ENCODE data around the gene SLC25A42.

The SLC25A42 gene

GRCh38 chr19:19050731-19051130 lies 13.1 kb upstream of the SLC25A42 start:
- in situ Hi-C loops (cut with MboI; ENCODE audit: low sequenced_read_pairs) = no loop called here

GRCh38 chr19:19051478-19052213 lies 12.1 kb upstream of the SLC25A42 start:
- in situ Hi-C loops (cut with MboI; ENCODE audit: low sequenced_read_pairs) = no loop called here

DNA sequence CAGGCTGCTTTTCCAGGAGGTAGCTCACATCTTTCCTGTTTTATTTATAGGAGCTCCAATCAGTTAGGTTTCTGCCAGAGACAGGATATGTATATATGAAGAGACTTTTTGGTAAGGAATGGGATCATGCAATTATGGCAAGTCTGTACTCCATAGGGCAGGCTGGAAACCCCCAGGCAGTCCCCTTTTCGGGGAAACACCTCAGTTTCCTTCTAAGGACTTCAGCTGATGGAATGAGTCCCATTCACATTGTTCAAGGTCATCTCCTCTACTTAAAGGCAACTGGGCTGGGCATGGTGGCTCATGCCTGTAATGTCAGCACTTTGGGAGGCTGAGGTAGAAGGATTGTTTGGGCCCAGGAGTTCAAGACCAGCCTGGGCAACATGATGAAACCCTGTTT lies 10.9 kb upstream of the SLC25A42 start:
- in situ Hi-C loops (cut with MboI; ENCODE audit: low sequenced_read_pairs) = no loop called here

- in situ Hi-C loops (cut with MboI; ENCODE audit: low sequenced_read_pairs) = no loop called here
These were observed 10.1 kb upstream of the SLC25A42 start for GRCh38 chr19:19053508-19054314.

DNA sequence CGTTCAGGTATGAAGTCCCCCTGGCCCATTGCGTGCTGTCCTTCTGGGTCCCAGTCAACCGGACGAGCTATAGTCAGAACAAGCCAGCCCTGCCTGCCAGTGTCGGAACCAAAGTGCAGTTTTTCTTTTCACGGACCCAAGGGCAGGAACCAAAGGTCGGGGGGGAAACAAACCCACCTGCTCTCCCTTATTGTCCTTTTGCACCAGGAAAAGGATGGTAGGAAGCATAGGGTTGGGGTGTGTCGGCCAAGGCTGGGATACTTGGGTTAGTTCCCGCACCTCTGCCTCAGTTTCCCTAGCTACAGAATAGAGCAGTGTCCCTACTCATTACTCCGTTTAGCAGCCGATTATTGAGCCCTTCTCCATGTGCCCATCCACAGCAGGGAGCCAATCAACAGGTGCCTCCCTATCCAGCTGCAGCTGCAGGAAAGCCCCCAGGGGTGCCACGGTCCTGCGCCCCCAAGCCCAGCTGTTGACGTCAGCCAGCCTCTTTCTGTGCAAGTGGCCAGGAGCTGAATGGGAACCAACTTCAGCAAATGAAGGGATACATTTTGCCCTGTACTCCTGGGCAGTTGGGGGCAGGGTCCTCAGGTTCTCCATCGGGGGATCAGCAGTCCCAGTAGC lies 9.4 kb upstream of the SLC25A42 start:
- in situ Hi-C loops (cut with MboI; ENCODE audit: low sequenced_read_pairs) = no loop called here

DNA sequence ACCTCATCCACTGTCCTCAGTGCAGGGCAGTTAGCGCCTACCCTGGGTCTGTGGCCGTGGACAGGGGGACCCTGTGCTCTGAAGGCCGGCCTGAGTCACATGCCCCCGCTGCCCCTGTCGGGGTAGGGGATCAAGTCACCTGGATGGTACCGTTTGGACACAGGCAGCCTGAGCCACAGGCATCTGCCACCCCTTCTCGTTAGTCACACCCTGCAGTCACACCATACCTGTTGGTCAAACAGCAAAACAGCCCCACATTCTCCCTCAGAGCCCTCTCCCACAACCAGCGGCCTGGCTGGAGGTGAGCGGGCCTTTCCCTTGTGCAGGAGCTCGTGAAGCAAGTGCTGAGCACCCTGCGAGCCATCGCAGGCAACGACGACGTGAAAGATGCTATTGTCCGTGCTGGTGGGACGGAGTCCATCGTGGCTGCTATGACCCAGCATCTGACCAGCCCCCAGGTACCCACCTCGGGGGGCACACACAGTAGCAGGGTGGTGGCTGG lies 8.8 kb upstream of the SLC25A42 start:
- in situ Hi-C loops (cut with MboI; ENCODE audit: low sequenced_read_pairs) = no loop called here

DNA sequence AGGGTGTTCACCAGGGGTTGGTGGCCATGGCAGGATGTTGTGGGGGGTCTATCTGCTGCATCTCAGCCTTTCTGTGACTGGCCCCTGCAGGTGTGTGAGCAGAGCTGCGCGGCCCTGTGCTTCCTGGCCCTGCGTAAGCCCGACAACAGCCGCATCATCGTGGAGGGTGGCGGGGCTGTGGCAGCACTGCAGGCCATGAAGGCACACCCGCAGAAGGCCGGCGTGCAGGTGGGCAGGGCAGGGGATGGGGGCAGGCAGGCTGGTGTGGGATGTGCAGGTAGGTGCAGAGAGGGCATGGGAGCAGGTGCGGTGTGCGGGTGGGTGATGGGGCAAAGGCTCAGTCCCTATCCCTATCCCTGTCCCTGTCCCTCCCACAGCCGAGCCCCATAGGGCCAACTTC lies 8.1 kb upstream of the SLC25A42 start:
- in situ Hi-C loops (cut with MboI; ENCODE audit: low sequenced_read_pairs) = no loop called here

DNA sequence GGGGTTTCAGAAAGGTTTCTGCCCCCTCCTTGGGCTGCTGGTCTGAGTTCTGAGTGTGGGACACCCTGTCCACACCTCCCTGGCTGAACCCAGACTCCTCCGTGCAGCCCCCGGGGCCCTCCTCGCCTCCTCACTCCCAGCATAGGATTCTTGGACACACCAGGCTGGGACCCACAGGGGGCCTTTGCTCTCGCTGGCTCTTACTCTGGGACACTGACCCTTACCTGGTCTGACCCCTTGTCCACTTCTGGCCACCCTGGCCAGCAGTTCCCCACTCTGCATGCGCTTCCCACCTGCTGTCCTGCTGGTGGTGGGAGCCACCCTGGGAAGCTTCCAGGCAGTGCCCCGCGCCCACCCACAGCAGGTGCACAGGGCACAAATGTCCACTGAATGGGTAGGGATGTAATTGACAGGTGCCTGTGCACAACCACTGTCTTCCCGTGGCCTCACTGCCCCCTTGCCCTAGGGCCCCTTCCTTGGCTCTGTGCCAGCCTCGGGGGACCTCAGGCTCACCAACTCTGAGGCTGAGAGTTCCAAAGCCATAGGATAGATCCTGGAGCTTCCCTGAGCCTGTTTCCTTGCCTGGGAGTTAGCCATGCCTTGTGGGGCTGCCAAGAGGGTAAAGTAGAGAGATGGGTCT lies 7.0 kb upstream of the SLC25A42 start:
- in situ Hi-C loops (cut with MboI; ENCODE audit: low sequenced_read_pairs) = no loop called here

GRCh38 chr19:19057317-19057716 lies 6.5 kb upstream of the SLC25A42 start:
- in situ Hi-C loops (cut with MboI; ENCODE audit: low sequenced_read_pairs) = no loop called here

DNA sequence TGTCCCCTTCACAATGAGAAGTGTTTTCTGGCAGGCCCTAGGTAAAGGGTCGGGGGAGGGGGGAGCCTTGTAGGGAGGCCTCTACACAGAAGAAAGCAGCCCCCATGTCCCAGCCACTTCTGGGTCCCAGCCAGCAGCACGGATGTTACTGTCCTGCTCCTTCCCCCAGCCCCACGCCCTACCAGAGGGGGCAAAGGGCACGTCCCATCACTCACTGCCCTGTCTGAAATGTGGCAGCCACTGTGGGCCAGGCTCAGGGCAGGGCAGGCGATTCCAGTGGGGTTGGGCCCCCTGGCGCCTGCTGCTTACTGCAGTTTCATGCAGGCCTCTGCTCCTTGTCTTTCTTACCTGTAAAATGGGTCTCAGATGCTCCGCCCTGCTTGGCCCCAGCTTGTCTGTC lies 6.1 kb upstream of the SLC25A42 start:
- in situ Hi-C loops (cut with MboI; ENCODE audit: low sequenced_read_pairs) = no loop called here

GRCh38 chr19:19059018-19059836 lies 4.6 kb upstream of the SLC25A42 start:
- in situ Hi-C loops (cut with MboI; ENCODE audit: low sequenced_read_pairs) = no loop called here

GRCh38 chr19:19059837-19060611 lies 3.8 kb upstream of the SLC25A42 start:
- in situ Hi-C loops (cut with MboI; ENCODE audit: low sequenced_read_pairs) = no loop called here

GRCh38 chr19:19061506-19061905 lies 2.3 kb upstream of the SLC25A42 start:
- in situ Hi-C loops (cut with MboI; ENCODE audit: low sequenced_read_pairs) = no loop called here

DNA sequence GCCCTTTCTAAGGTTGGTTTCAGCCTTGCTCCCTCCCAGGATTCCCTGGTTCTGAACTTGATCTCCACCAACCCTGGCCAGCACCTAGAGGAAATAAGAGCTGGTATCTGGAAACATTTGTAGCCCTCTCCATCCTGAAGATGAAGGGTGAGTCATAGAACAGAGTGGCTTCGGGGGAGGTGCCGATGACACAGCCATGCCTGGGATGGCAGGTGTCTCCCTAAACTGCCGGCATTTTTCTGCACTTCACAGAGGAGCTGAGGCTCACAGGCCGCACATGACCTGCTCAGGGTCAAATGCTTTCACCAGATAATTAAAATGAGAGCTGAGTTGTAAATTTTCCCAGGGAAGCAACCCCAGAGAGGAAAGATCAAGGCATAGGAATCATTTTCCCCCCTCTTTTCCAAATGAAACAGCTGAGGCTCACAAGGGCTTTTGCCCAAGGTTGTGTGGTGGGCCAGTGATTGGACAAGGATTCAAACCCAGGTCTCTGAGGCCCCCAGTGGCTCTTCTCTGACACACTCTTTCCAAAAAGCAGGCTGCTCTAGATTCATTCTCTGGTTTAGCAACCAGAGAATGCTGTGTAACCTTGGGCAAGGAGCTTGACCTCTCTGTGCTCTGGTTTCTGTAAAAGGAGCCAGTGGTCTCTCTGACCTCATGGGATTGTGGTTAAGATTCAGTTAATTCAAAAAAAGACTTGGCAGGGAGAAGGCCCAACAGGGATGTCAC lies 1.2 kb upstream of the SLC25A42 start:
- in situ Hi-C loops (cut with MboI; ENCODE audit: low sequenced_read_pairs) = no loop called here

GRCh38 chr19:19064098-19064722 lies 416 bp downstream of the SLC25A42 start:
- in situ Hi-C loops (cut with MboI; ENCODE audit: low sequenced_read_pairs) = no loop called here

DNA sequence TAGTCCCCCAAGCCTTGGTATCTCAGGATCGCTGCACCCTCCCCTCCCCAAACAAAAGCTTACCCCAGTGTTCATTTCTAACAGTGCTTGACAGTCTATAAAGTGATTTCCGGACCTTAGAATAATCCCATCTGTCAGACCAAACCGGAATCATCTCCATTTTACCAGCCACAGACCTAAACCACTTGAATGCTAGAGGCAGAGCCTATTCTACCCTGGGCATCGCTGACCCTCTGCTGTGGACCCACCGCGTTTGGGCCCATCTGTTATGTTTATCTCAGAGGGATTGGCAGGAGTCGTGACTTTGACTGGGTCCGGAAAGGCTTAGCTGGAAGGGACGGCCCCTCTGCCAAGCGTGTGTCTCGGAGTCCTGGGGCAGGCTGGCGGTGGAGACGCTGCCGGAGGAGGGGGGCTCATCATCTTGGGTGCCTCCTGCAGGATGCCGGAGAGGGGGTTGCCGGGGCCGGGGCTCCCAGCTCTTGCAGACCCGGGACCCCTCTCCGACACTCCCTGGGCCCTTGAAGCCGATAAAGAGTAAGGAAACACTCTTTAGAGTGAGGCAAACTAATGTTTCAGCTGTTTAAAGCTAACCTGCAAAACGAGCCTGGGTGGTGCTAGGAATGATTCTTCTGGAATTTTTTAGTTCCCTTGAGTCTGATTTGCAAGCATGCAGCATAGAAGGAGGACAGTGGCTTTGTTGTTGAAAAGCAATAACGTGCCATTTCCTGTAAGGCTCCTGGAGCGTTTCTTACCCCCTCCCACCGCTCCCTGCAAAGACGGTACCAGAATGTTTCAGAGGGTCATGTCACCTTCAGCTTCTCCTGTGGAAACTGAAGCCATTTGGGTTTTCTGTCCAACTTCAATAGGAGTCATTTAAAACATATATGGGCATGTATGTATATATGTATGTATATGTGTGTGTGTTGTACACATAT lies 1.3 kb downstream of the SLC25A42 start:
- in situ Hi-C loops (cut with MboI; ENCODE audit: low sequenced_read_pairs) = no loop called here

- in situ Hi-C loops (cut with MboI; ENCODE audit: low sequenced_read_pairs) = no loop called here
These were observed 3.7 kb downstream of the SLC25A42 start for GRCh38 chr19:19067276-19068072.
